HG03575 (cell line): ENCODE measurements around the gene PTGDR2.

Experiments used
- ATAC-seq: cut with Tn5 transposase; IDR thresholded peaks from one replicate; pipeline ENCODE4 v1.9.1; 2021; ENCODE audit not compliant: unreplicated experiment, insufficient number of reproducible peaks, low FRiP score; ENCODE audit errors: extremely low read depth

PTGDR2 gene

DNA sequence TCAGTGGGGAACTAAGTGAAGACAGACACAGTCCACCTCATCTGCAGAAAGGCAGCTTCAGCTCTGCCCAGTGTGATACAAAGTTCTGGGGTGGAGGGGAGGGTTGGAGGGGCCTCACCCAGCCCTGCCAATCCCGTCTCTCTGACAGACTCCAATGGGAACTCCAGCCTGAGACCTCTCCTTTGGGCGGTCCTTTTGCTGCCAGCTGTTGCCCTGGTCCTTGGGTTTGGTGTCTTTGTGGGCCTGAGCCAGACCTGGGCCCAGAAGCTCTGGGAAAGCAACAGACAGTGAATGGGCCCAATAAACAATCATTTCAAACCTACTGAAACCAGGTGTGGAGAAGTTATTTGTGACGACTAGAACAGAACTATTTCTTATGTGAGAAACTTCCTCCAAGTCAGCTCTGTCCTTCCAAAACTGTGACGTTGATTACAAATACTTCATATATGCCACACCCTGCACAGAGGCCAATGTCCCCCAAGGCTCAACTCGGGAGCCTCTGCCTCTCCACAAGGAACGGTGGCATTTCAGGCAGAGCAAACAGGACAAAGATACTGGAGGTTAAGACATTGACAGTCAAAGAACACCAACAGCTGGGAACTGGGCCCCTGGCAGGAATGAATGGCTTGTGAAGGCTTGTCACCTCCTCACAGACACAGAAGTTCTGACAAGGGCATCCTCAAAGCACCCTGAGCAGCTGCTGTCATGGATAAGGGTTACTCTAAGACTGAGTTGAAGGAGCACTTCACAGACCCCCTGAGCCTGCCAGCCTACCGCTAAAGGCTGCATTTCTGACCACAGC, 19.8 kb upstream of the PTGDR2 start:
- no peak for ATAC-seq

DNA sequence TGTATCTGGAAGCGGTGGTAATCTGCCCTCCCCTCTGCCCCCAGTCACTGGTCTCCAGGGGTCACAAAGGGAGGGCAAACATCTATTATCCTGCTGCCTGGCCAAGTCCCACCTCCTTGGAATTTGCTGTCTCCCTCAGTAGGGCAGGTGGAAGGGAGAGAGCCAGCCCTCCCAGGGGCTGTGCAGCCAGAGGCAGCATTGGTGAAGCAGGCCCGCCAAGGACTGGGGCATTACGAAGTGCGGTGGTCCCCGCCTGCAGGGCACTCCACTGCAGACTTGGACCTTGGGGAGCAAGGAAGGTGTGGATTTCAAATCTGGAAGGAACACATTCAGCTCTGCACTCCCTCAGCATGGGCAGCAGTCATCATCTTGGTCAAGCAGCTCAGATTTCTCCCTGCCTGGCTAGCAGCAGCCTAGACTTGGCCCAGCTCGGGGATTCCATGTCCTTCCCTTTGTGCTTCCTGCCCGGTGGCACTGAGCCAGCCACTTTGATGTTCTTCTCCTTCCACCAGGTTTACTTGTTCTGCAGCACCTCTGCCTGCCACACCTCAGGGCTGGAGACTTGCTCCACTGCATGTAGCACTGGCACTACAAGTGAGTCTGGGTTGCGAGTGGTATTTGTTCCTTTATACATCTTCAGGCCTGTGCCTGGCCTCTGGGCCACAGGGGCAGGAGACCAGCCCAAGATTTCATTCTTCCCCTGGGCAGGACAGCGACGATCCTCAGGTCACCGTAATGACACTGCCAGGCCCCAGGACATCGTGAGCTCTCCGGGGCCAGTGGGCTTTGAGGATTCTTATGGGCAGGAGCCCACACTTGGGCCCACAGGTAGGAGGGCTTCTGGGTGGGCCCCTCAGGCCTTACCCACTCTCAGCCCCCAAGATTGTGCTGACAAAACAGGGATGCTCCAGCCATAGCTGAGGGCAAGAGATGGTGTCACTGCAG, 18.9 kb upstream of the PTGDR2 start:
- ATAC-seq, result no peak

DNA sequence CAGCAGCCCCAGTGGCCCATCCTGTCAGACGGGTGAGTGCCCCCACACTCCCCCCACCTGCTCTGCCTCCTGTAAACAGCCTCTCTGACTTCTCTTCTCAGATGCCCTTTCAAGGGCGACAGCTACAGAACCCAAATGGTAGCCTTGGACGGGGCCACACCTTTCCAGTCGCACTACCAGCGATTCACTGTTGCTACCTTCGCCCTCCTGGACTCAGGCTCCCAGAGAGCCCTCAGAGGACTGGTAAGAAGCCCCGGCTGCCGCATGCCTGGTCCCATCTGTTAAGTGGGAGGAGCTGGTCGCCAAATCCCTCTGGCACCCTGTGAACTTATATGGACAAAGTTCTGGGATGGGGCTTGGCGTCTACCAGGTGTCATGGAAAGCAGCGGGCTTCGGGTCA, 17.8 kb upstream of the PTGDR2 start:
- ATAC-seq, result no peak

DNA sequence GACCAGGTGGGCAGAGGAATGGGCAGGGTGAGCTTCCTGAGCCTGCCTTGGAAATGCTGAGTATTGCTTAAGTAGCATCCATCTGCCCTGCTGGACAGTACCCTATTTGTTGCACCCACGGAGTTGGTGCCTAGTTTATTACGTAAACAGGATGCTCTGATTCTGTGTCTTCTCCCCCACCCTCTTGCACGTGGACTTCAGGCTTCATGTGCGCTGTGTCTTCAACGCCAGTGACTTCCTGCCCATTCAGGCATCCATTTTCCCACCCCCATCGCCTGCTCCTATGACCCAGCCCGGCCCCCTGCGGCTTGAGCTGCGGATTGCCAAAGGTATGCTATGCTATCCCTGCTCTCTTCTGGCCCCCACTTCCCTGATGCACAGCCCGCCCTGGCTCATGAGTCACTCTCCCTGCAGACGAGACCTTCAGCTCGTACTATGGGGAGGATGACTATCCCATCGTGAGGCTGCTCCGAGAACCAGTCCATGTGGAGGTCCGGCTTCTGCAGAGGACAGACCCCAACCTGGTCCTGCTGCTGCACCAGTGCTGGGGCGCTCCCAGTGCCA, 17.3 kb upstream of the PTGDR2 start:
- no peak for ATAC-seq

DNA sequence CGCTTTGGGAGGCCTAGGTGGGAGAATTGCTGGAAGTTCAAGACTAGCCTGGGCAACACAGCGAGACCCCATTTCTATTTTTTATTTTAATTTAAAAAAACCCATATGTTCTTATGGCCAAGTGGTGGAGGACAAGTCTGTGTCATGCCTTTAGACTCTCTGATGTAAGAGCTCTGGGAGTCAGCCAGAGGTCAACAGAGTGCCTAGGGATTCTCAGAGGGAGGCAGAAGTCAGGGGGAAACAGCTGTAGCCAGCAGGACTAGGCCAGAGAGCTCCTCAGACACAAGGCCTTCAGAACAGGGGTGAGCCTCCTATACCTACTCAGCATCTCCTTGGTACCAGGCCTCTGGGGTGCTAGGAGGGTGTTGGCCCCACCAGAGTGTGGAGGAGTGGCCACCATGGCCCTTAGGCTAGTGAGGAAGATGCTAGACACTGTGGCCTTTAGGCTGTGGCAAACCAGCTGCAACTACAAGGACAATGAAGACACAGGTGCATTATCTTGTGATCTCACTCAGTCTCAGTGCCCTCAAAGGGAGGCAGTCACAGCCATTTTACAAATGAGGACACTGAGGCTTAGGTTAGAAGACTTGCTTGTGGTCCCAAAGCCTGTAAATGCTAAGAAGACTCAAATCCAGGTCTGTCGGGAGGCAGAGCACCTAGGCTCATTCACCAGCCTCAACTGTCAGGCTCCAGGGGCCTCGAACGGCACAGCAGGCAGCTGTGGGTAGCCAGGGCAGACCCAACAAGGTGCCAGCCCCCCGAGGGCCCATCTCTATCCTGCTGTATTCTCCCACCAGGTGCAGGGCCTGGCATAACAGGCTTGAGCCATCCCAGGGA, 16.6 kb upstream of the PTGDR2 start:
- no peak for ATAC-seq

DNA sequence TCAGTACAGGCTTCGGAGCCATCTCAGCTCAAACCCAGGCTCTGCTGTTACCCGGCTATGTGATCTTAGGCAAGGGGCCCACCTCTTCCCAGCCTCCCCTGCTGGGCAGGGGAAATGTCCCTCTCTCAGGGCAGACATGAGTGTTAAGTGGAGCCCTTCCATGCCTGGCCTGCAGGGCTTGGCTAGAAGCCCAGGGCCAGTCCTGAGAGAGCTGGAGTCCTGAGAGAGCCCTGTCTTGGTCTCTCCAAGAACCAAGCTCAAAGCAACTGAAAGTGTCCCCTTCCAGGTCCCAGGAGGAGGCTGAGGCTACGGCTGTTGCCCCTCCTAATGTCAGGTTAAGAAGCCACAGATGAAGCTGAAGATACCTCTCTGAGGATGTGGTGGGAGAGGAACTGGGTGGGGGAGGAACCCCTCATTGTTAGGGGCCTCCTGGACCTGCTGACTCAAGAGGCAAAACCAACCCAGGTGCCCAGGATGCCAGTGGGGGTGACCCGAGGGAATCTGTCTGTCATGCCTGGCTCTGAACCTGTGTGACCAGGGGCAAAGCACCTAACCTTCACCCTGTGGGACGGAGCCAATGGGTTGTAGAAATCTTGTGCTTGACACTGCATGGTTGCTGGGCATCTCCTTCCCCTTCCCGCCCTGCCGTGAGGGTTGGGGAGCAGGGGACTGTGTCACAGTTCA, 15.8 kb upstream of the PTGDR2 start:
- no peak for ATAC-seq

DNA sequence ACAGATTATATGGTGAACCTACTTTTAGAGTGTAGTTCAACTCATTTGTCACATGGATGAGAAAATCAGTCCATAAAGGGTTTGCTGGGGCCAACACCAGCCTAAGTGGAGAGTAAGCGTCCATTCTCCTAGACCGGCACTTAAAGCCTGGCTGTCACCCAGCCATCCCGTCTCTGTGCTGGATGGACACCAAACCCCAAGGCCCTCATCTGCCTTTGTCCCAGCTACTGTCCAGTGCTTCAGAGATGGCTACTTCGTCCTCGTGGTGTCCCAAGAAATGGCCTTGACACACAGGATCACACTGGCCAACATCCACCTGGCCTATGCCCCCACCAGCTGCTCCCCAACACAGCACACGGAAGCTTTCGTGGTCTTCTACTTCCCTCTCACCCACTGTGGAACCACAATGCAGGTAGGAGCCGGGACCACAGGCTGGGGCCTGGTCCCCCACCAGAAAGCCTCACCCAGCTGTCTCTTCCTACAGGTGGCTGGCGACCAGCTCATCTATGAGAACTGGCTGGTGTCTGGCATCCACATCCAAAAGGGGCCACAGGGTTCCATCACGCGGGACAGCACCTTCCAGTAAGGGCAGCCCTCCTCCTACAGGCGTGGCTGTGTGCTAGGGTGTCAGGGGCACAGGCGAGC, 15.1 kb upstream of the PTGDR2 start:
- no peak for ATAC-seq

DNA sequence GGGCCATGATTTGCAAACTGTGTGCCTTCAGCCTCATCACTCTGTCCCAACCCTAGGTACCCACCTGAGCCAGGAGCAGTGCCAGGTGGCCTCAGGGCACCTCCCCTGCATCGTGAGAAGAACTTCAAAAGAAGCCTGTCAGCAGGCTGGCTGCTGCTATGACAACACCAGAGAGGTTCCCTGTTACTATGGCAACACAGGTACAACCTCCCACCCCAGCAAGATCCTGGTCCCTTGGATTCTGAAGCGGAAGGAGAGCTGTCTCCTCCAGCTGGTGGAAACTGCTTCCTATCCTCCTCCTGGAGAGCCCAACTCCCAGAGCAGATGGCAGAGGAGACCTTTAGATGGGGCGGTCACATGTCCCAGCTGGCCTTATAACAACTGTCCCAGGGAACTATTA, 14.5 kb upstream of the PTGDR2 start:
- ATAC-seq, result no peak

DNA sequence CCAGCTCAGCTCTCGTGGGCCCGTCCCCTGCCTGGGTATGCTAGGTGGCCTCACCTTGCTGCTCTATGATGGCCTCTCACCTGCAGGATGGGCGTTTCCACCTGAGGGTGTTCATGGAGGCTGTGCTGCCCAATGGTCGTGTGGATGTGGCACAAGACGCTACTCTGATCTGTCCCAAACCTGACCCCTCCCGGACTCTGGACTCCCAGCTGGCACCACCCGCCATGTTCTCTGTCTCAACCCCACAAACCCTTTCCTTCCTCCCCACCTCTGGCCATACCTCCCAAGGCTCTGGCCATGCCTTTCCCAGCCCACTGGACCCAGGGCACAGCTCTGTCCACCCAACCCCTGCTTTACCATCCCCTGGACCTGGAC, 13.7 kb upstream of the PTGDR2 start:
- no peak for ATAC-seq

DNA sequence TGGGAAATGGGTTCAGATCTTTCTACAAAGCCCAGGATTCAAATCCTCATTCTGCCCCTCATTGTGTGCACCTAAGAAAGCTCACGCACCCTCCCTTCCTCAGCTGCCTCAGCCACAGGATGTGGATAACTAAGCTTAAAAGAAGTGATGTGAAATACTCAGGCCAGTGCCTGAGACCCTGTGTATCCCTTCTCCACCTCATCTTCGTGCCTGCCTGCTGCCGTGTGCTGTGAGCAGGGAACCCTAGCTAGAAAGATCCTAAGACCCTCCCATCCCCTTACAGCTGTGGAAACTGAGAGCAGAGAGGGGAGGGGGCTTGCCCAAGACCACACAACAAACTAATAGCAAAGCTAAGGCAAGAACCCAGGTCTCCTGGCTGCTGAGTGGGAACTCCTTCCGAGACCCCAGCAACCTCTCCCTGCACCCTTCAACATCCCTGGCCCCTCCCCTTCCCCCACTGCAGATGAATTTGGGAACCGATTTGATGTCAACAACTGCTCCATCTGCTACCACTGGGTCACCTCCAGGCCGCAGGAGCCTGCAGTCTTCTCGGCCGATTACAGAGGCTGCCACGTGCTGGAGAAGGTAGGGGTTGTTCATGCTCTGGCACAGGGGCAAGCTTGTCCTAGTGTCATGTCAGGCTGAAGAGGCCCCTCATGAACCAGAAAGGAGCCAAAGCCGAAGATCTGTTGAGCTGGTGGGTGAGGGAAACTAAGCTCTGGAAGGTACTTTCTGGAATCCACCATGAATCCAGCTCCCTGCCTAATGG, 13.1 kb upstream of the PTGDR2 start:
- no peak for ATAC-seq

DNA sequence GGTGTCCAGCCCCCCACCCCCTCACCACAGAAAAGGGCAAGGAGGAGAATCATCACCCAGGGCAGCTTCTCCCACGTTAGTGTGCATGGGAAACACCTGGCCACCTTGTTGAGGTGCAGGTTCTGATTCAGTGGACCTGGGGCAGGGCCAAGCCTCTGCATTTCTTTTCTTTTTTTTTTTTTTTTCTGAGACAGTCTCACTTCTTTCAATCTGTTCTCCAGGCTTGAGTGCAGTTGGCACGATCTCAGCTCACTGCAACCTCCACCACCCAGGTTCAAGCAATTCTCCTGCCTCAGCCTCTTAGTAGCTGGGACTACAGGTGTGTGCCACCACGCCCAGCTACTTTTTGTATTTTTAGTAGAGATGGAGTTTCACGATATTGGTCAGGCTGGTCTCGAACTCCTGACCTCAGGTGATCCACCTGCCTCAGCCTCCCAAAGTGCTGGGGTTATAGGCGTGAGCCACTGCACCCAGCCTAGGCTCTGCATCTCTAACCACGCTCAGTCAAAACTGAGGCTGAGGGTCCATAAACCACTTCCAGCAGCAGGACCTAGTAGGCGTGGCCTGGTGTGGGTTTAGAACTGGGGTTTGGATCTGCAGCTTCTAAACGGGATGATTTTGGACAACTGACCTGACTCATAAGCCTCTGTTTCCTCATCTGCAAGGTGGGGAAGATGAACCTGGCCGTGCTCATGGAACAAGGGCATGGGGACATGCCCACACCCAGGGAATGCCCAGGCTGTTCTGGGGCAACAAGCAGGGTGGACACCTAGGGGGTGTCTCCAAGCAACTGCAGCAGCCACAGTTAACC, 12.3 kb upstream of the PTGDR2 start:
- ATAC-seq, result no peak

DNA sequence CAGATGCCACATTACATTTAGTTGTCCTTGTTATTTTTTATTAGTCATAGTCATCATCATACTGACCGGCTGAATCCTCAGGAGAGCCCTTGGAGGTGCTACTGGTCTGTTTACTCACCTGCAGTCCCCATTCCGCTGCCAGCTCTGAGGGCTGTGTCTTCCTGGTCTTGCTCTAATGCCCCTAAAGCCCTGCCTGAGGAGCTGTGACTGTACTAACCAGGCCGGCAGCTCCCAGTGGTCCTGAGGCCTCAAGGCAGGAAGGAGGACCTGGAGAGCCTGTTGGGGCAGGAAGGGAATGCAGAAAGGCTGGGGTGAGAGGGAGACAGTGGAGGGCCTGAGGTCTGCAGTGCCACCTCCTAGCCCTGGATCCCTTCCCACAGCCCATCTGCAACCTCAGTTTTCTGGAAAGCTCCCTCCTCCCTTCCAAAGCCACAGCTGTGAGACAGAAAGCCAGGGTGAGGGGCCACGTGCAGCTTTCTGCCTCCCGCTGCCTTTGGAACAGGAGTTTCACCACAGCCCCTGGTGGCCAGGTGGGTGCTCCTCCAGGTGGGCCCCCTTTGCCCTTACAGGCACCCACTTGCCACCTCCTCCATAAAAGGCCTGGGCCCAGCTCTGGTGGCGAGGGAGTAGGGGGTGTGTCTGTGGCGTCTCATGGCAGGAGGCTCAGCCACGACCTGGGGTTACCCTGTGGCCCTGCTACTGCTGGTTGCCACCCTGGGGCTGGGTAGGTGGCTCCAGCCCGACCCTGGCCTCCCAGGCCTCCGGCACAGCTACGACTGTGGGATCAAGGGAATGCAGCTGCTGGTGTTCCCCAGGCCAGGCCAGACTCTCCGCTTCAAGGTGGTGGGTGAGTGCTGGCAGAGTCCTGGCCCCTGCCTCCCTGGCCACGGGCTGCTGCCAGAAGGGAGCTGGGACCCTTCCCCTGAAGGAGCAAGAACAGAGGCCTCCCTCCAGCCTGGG, 11.4 kb upstream of the PTGDR2 start, which contains the start of gene ZP1:
Gene ZP1 (plus strand): TSS at position 632 of the 960 bp plus-strand sequence. CDS start 20 bp downstream, at position 652.
- ATAC-seq, result no peak

DNA sequence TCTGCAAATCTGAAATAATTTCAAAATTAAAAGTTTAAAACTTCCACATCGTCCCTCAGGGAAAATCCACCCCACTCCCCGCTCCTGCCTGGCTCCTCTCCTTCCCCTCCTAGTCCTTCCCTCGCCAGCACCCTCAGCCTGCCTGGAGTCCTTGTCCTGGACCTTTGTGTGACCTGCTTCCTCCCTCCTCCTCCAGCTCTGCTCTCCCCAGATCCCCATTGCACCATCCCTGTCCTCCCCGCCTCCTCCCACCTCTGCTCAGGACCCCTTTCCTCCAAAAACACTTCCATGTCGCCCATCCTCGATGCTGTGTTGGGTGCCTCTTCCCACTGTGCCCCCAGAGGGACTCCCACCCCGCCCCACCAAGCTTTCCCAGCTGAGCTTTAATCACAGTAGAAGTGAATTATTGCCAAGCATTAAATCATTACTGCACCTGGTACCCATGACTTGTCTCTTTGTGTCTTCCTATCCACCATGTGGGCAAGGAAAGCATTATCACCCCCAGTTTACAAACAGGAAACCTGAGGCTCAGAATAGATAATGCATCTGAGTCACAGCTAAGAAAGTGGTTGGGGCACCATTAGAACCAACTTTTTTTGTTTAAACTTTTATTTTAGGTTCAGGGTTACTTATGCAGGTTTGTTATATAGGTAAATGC, 9.2 kb upstream of the PTGDR2 start:
- no peak for ATAC-seq

DNA sequence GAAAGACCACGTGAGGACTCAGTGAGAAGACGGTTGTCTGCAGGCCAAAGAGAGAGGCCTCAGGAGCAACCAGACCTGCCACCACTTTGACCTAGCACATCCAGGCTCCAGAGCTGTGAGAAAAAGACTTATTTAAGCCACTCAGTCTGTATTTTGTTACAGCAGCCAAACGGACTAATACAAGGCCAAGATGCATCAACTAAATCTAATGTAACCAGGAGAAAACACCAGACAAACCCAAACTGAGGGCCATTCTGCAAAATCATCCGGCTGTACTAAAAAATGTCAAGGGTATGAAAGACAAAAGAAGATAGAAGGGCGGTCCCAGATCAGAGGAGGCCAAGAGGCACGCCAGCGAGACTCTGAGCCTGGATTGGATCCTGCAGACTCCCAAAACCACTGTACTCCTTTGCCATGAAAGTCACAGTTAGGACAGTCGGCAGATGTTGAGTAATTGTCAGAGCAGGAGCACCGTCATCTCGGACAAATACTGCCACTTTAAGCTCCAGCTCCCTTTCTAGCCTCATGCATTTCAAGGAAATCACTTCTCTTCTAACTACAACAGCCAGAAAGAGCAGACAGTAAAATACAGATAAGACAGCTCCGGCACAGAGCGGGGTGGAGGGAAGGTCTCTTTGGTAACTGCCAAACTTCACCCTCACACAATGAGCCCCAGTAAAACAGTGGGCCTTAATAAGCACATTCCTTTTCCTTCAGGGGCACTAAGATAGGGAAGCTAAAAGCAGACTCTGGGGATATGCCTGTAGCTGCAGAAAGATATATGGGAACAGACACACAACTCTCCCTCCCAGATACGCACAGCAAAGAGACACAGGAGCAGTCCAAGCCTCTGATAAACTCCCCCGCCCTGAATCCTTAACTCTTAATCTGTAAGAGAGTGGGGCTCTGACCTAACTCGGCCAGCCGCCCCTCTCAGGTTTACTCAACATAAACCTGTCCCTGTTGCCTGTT, 8.1 kb upstream of the PTGDR2 start:
- no peak for ATAC-seq
